Measurements from ENCODE around the gene MMS19. TPM values are rescaled to one million over a fixed set of nuclear protein-coding genes. Genes with fewer than 3 reads are reported as not detected.

Gene MMS19
- total and polyA plus RNA-seq, 10 of the 15 experiments (the other 5 are each of a cell fraction or from before 2014, with no cell fraction given) = 40.2 to 112 (median 69.0) TPM

- POLR2A ChIA-PET = no interaction called here
Observed at GRCh38 chr10:97494151-97494550, 4.1 kb downstream of the MMS19 start.

More at GRCh38 chr10:97494151-97494550, 4.1 kb downstream of the MMS19 start:
- no peak overlapping the region for H3K9ac ChIP-seq (ENCODE audit: control insufficient read depth, insufficient read depth, low read length)
- H2AFZ ChIP-seq (ENCODE audit: control insufficient read depth, low read depth, low read length) = no peak overlapping the region
- peak overlapping the region; percentile 15; the same call in 1 of the 2 replicates for H3K4me2 ChIP-seq (ENCODE audit: control insufficient read depth, insufficient read depth)
- no peak overlapping the region for H3K4me3 ChIP-seq
- peaks cover 2 to 3% of the 10 kb centered on the region in 2 experiments; a peak in 2 of 4 replicates for H3K36me3 ChIP-seq (ENCODE audit: control insufficient read depth in 2 of 2, insufficient read depth in 2 of 2, low read length in 1 of 2)
- H3K9me3 ChIP-seq (replicated peaks; ENCODE audit: control insufficient read depth, insufficient read depth, low read length) = no peaks in the 10 kb centered on the region
- WGBS (ENCODE audit: insufficient coverage, insufficient replicate concordance, low lambda C conversion rate, missing lambda C conversion rate) = 21% methylated on average over 2 of the region's 2 CpGs
- SMC1A ChIA-PET (ENCODE audit: uncharacterized antibody, unreplicated experiment) = interaction anchor here (1.1 to 1.8 kb wide), 5 partner anchors 9 to 33 kb away, joined by 3 to 7 read pairs (median 3); no protein-coding TSS in a partner anchor
- TF ChIP-seq ASH2L (IDR thresholded peaks at IDR 0.05; ENCODE audit: borderline replicate concordance, low read depth) (no peak), SRF (IDR thresholded peaks at IDR 0.05; ENCODE audit: low read depth in 2 of 2, low read length in 2 of 2) (no peak), E2F4 (IDR thresholded peaks at IDR 0.05; ENCODE audit: low read depth, low read length) (no peak), TCF7 (IDR thresholded peaks at IDR 0.05; ENCODE audit: borderline replicate concordance) (no peak), GATAD2B (conservative IDR thresholded peaks at IDR 0.05; ENCODE audit: low read depth) (no peak), MXI1 (IDR thresholded peaks at IDR 0.05; ENCODE audit: low read depth, low read length) (no peak), CBX5 (IDR thresholded peaks at IDR 0.05; ENCODE audit: low read depth) (no peak), ZBTB4 (CRISPR knock-in tag; IDR thresholded peaks at IDR 0.05) (no peak), BCL11A (IDR thresholded peaks at IDR 0.05; ENCODE audit: low read depth, low read length) (no peak), SUZ12 (IDR thresholded peaks at IDR 0.05; ENCODE audit: unreplicated experiment) (no peak), KLF5 (IDR thresholded peaks at IDR 0.05; ENCODE audit: partially characterized antibody) (no peak)
- intact Hi-C loops (cut with micrococcal nuclease; ENCODE audit: unreplicated experiment) (no loop called here), in situ Hi-C loops (cut with MboI) (no loop called here)
- peaks cover 79% of the 10 kb centered on the region for H3K79me2 ChIP-seq (ENCODE audit: control insufficient read depth, insufficient read depth, low read length)
- RAD21 ChIA-PET (ENCODE audit: unreplicated experiment) = no interaction called here
- H3K27ac ChIP-seq (ENCODE audit: control insufficient read depth, insufficient read depth) = no peak overlapping the region
- CTCF ChIA-PET = interaction anchor here (0.6 to 1.3 kb wide), 4 partner anchors 28 to 60 kb away, joined by 3 to 5 read pairs (median 3); no protein-coding TSS in a partner anchor
- DNase-seq (ENCODE audit: low read depth, low spot score) = no peak
- no peak for FAIRE-seq
- ATAC-seq = no peak
- H3K27me3 ChIP-seq (replicated peaks in 1 of 2; ENCODE audit: control insufficient read depth in 2 of 2, insufficient read depth in 2 of 2, low read length in 1 of 2) = no peaks in the 10 kb centered on the region; a peak in 1 of 4 replicates
- no TSS peak for BruUV-seq (replicated peaks)
- peaks cover 5% of the 10 kb centered on the region for H3K4me1 ChIP-seq (ENCODE audit: control insufficient read depth, insufficient read depth, low read length)
- no peaks in the 10 kb centered on the region for H4K20me1 ChIP-seq (ENCODE audit: control insufficient read depth, insufficient read depth)
